KMS-11 (cell line): Measurements from ENCODE around the gene NDST3.

ENCODE experiments used
- H2AFZ ChIP-seq: fragments of 200-600 bp; sonication (generic); 2 replicates; pipeline ENCODE4 v1.6.1; 2016; ENCODE audit warnings: antibody characterized with exemption, mixed run types, low read depth
- H3K27ac ChIP-seq: fragments of 200-600 bp; sonication (generic); 2 replicates; pipeline ENCODE4 v1.6.1; 2016; ENCODE audit warnings: mild to moderate bottlenecking, mixed run types
- H3K27me3 ChIP-seq: fragments of 200-600 bp; sonication (generic); 2 replicates; pipeline ENCODE4 v1.6.1; 2017; ENCODE audit warnings: mild to moderate bottlenecking, low read depth, mixed run types, moderate library complexity; ENCODE audit not compliant: insufficient read depth
- H3K36me3 ChIP-seq: fragments of 200-600 bp; sonication (generic); 2 replicates; pipeline ENCODE4 v1.6.1; 2017; ENCODE audit warnings: mild to moderate bottlenecking, mixed run types; ENCODE audit not compliant: insufficient read depth
- H3K4me1 ChIP-seq: fragments of 200-600 bp; sonication (generic); 2 replicates; pipeline ENCODE4 v1.6.1; 2016; ENCODE audit warnings: mild to moderate bottlenecking, low read depth, mixed run types; ENCODE audit not compliant: poor library complexity, severe bottlenecking
- H3K4me2 ChIP-seq: fragments of 200-600 bp; sonication (generic); 2 replicates; pipeline ENCODE4 v1.7.0; 2016; ENCODE audit warnings: mild to moderate bottlenecking, mixed run types
- H3K4me3 ChIP-seq: fragments of 200-600 bp; sonication (generic); IDR thresholded peaks from 2 replicates; pipeline ENCODE4 v1.6.1; 2017; ENCODE audit warnings: low read depth, low read length, mixed read lengths; ENCODE audit not compliant: insufficient read depth
- H3K79me2 ChIP-seq: fragments of 200-600 bp; sonication (generic); 2 replicates; pipeline ENCODE4 v1.6.1; 2016; ENCODE audit warnings: low read depth, mixed run types; ENCODE audit not compliant: insufficient read depth
- H3K9ac ChIP-seq: fragments of 200-600 bp; sonication (generic); 2 replicates; pipeline ENCODE4 v1.6.1; 2016; ENCODE audit warnings: mild to moderate bottlenecking, mixed run types
- H4K20me1 ChIP-seq: fragments of 200-600 bp; sonication (generic); 2 replicates; pipeline ENCODE4 v1.6.1; 2016; ENCODE audit warnings: mild to moderate bottlenecking, mixed run types; ENCODE audit not compliant: insufficient read depth
- TF ChIP-seq, protein P1 (sequence below): fragments of 200-600 bp; sonication (generic); conservative IDR thresholded peaks from 2 replicates; pipeline ENCODE4 v1.6.1; 2017; ENCODE audit warnings: low read depth, mild to moderate bottlenecking, antibody characterized with exemption, low read length, moderate library complexity, mixed read lengths

Gene NDST3

DNA sequence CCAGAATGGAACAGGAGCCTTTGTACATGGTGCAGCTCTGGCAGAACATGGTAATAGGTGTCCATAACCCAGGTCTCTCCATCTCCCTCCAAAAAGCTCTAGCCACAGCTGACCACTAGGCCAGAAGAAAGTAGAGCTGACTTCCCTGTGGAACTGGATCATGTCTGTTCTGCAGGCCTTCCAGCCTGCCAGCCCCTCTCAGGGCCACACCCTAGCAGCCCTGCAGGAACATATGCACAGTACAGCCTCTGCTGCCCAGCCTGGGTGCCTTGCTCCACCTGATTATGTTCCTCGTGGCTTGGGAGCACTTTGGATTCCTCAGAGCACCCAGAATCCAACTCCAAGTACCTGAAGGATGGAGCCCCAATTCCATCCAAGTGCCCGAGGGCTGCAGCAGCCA is 12.0 kb downstream of the NDST3 start:
- no peak overlapping the region for H3K27ac ChIP-seq

DNA sequence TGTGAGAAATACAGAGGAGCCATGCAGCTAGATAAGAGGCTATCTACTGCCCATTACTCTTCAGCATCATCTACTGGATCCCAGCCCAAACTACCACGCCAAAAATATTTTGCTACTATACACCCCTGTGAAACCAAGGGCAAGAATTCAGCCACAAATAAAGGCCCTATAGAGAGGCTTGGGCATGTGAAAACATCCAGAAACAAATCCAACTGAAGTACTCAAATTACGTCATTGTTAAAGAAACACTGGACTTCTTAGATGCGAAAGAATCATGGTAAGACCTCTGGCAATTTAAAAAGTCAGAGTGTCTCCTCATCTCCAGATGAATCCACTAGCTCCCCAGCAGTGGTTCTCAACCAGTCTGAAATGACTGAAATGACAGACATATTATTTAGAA is 12.8 kb downstream of the NDST3 start:
- TF ChIP-seq, protein P1, sequence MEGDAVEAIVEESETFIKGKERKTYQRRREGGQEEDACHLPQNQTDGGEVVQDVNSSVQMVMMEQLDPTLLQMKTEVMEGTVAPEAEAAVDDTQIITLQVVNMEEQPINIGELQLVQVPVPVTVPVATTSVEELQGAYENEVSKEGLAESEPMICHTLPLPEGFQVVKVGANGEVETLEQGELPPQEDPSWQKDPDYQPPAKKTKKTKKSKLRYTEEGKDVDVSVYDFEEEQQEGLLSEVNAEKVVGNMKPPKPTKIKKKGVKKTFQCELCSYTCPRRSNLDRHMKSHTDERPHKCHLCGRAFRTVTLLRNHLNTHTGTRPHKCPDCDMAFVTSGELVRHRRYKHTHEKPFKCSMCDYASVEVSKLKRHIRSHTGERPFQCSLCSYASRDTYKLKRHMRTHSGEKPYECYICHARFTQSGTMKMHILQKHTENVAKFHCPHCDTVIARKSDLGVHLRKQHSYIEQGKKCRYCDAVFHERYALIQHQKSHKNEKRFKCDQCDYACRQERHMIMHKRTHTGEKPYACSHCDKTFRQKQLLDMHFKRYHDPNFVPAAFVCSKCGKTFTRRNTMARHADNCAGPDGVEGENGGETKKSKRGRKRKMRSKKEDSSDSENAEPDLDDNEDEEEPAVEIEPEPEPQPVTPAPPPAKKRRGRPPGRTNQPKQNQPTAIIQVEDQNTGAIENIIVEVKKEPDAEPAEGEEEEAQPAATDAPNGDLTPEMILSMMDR, result no peak
- no peak overlapping the region for H3K4me2 ChIP-seq
- H3K4me1 ChIP-seq, result no peaks in the 10 kb centered on the region
- no peaks in the 10 kb centered on the region for H4K20me1 ChIP-seq
- H3K79me2 ChIP-seq, result no peaks in the 10 kb centered on the region
- H2AFZ ChIP-seq, result no peak overlapping the region
- no peaks in the 10 kb centered on the region for H3K27me3 ChIP-seq
- H3K36me3 ChIP-seq, result no peaks in the 10 kb centered on the region
- no peak overlapping the region for H3K27ac ChIP-seq
- H3K4me3 ChIP-seq, result no peak overlapping the region
- H3K9ac ChIP-seq, result no peak overlapping the region

More for the DNA sequence above, 12.0 kb downstream of the NDST3 start:
- Histone ChIP-seq H3K79me2 (no peaks in the 10 kb centered on the region), H2AFZ (no peak overlapping the region), H3K4me3 (no peak overlapping the region), H3K4me2 (no peak overlapping the region), H3K36me3 (no peaks in the 10 kb centered on the region), H3K9ac (no peak overlapping the region), H3K4me1 (no peaks in the 10 kb centered on the region), H4K20me1 (no peaks in the 10 kb centered on the region), H3K27me3 (no peaks in the 10 kb centered on the region)
- TF ChIP-seq, protein P1, result no peak

DNA sequence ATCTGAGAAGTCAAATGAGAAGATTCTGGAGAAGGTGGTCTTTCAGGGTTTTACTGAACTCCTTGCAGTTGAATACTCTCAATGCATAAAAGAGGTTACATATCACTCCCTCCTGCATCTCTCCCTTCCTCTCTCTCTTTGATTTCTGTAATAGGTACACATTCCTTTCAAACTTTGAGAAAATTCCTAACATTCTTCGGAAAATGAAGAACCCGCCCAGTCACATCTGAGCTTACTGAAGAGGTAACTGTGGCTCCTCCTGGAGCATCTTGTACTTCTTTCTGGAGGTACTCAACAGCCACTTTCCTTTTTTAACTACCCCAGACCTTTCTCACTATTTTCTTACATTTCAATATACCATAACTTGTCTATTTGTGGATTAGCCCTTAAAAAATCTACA is 24.7 kb downstream of the NDST3 start:
- H3K4me3 ChIP-seq, result no peak overlapping the region
- no peaks in the 10 kb centered on the region for H3K27me3 ChIP-seq
- no peaks in the 10 kb centered on the region for H3K36me3 ChIP-seq
- H3K9ac ChIP-seq, result no peak overlapping the region
- no peaks in the 10 kb centered on the region for H4K20me1 ChIP-seq
- no peak overlapping the region for H3K27ac ChIP-seq
- TF ChIP-seq, protein P1, result no peak
- no peaks in the 10 kb centered on the region for H3K79me2 ChIP-seq
- no peak overlapping the region for H2AFZ ChIP-seq
- H3K4me1 ChIP-seq, result no peaks in the 10 kb centered on the region
- no peak overlapping the region for H3K4me2 ChIP-seq

DNA sequence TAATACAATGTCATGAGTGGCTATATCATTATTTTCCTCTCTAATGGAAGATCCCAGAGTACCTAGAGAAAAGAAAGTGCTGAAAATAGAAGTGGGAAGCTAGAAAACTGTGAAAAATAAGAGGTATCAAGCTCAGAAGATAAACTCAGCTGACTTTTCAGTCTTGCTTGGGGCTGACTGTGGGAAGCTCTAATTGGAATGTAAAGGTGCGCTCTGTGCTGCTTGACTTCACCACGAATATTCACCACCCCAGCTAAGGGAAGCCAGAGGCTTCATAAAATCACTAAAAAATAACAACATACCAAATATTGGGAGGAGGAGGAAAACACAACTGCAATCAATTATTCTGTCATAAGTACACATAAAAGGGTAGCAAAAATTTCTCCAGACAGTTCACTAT is 25.1 kb downstream of the NDST3 start:
- Histone ChIP-seq H3K27ac (no peak overlapping the region), H3K27me3 (no peaks in the 10 kb centered on the region), H3K79me2 (no peaks in the 10 kb centered on the region)

More for the DNA sequence above, 25.1 kb downstream of the NDST3 start:
- Histone ChIP-seq H3K4me2 (no peak overlapping the region), H3K4me3 (no peak overlapping the region), H3K4me1 (no peaks in the 10 kb centered on the region), H2AFZ (no peak overlapping the region), H3K36me3 (no peaks in the 10 kb centered on the region), H3K9ac (no peak overlapping the region), H4K20me1 (no peaks in the 10 kb centered on the region)
- TF ChIP-seq, protein P1, result no peak
